Ectodermal cell (in vitro differentiated cells): Measurements from ENCODE around the gene COL18A1.

Experiments used
- H3K27ac ChIP-seq: 2 replicates; pipeline ENCODE4 v1.7.0; 2013; ENCODE audit warnings: mild to moderate bottlenecking, low read depth, low read length; ENCODE audit not compliant: insufficient read depth, poor library complexity, severe bottlenecking
- H3K27me3 ChIP-seq: 2 replicates; pipeline ENCODE4 v1.7.0; 2013; ENCODE audit warnings: mild to moderate bottlenecking, low read length; ENCODE audit not compliant: insufficient read depth, control insufficient read depth, poor library complexity, severe bottlenecking
- H3K36me3 ChIP-seq: one replicate; pipeline ENCODE4 v1.7.0; 2013; ENCODE audit warnings: low read length; ENCODE audit not compliant: control insufficient read depth, insufficient read depth
- H3K4me1 ChIP-seq: one replicate; pipeline ENCODE4 v1.7.0; 2013; ENCODE audit warnings: low read length; ENCODE audit not compliant: control insufficient read depth, insufficient read depth
- H3K4me3 ChIP-seq: 2 replicates; pipeline ENCODE4 v1.7.0; 2013; ENCODE audit warnings: low read depth, low read length, control low read depth; ENCODE audit not compliant: insufficient read depth
- H3K9me3 ChIP-seq: 2 replicates; pipeline ENCODE4 v1.7.0; 2013; ENCODE audit warnings: mild to moderate bottlenecking, low read length, moderate library complexity; ENCODE audit not compliant: control insufficient read depth
- WGBS, 2 experiments: methylation state at CpG; one replicate each; pipeline ENCODE4 v1.1.7; 2013; ENCODE audit warnings: missing lambda C conversion rate in 2 of 2; 5-methylcytosine and 5-hydroxymethylcytosine counted together

COL18A1 gene

DNA sequence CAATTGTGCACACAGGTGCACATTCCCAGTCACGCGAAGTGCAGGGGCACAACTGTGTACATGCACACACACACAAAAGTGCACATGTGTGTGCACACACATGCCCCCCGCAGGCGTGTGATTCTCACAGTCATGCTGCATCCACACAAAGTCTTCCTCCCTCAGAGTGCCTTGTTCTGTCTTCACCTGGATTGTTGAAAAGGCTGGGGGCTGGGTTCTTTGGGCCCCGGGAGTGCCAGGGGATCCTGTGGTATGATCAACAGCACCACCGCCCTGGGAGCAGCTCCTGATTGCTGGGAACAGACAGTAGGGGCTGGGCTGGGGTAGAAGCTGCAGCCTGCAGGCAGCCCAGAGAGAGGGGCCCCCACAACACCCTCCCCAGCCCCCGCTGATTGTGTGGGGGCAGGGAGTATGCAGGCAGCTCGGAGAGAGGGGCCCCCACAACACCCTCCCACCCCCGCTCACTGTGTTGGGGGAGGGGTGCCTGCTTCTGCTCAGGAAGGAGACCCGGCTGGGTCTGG lies 3.4 kb downstream of the COL18A1 start:
- no peaks in the 10 kb centered on the region for H3K36me3 ChIP-seq
- no peak overlapping the region for H3K27ac ChIP-seq
- 60 to 76% methylated on average over 7 to 10 of the region's 10 CpGs for WGBS, 2 experiments
- H3K4me3 ChIP-seq: no peak overlapping the region
- H3K9me3 ChIP-seq: no peaks in the 10 kb centered on the region
- H3K4me1 ChIP-seq: peaks cover 50% of the 10 kb centered on the region
- peaks cover 21% of the 10 kb centered on the region for H3K27me3 ChIP-seq

DNA sequence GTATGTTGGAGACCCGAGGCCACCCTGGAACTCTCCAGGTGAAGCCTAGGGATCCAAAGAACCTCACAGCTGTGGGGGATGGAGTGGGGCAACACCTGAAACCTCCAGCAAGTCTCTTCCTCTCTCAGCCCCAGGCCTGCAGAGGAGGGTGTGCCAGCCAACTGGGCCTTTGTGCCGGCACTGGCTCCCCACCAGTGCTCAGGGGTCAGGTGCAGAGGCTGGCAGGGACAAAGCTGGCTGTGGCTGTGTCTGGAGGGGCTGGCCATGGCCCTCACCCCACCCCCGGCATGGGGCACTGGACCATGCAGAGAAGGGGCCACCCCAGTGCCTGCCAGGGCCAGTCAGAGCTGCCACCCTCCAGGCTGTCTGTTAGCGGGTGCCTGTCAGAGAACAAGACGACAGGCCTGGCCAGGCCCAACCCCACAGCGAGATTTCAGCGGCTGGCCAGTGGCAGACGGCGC lies 3.9 kb downstream of the COL18A1 start:
- Histone ChIP-seq H3K4me3 (no peak overlapping the region), H3K27ac (no peak overlapping the region), H3K36me3 (no peaks in the 10 kb centered on the region), H3K4me1 (peaks cover 55% of the 10 kb centered on the region), H3K27me3 (peaks cover 16% of the 10 kb centered on the region), H3K9me3 (no peaks in the 10 kb centered on the region)
- 72 to 73% methylated on average over 9 of the region's 9 CpGs for WGBS, 2 experiments

DNA sequence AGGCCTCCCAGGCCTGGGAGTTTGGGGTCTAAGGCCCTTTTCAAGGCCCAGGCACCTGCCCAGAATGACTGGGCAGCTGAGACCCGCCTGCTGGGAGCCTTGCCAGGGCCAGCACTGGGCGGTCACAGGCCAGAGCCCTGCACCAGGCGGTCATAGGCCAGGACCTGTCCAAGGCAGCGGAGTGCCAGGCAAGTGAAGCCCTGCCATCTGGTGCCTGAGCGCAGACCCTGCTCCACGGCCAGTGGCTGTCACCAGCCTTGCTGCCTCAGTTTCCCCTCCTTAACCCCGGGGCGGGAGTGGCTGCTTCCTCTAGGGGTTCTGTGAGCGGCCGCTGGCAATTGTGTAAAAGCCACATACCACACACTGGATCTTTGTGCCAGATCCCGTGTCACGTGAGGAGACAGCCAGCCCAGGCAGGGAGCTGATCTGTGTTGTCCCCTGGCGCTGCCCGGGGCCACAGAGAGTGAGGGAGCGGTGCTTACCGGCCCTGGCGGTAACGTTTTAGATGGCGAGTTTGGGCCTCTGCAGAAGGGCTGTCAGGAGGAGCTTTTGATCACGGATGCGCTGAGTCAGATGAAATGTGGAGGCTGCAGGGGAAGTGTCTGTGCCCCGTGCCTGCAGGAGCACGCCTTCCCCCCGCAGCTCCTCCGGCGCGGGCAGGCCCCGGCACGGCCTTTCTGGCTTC lies 4.6 kb downstream of the COL18A1 start:
- Histone ChIP-seq H3K4me1 (peaks cover 63% of the 10 kb centered on the region), H3K9me3 (no peaks in the 10 kb centered on the region), H3K4me3 (no peak overlapping the region), H3K27me3 (peaks cover 8% of the 10 kb centered on the region), H3K36me3 (no peaks in the 10 kb centered on the region), H3K27ac (no peak overlapping the region)
- WGBS, 2 experiments: 92 to 93% methylated on average over 29 of the region's 29 CpGs

DNA sequence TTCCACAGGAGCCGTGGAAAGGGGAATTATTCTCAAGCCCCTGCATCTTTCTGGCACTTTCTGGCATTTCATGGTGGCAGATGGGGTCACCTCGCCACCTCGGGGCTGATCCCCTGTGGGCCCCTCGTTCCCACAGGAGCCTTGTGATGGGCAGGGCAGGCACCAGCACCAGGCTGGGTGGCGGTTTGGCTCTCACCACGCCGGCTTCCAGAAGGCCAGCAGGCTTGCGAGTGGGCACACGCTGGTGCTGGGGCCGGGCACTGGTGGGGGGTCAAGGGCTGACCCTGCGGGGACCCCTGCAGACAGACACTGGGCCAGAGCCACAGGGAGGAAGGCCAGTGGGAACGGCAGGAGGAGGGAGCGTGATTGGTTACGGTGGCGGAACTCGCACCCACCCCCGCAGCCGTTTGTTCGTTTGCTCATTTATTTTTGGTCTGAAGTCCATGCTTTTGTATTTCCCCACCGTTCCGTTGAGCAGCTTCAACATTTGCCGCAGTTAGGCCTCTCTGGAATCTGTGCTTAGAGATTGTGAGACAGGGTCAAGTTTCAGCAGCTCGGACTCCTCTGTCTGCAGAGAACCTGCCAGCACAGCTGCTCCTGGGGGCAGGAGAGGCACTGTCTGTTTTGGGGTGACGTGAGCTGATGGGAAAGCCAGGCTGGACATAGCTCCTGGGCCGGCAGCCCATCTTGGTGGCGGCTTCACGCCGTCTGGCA lies 5.3 kb downstream of the COL18A1 start:
- Histone ChIP-seq H3K4me3 (no peak overlapping the region), H3K27me3 (peaks cover 7% of the 10 kb centered on the region), H3K27ac (no peak overlapping the region), H3K4me1 (peaks cover 67% of the 10 kb centered on the region), H3K9me3 (no peaks in the 10 kb centered on the region), H3K36me3 (no peaks in the 10 kb centered on the region)
- 87 to 89% methylated on average over 28 of the region's 28 CpGs for WGBS, 2 experiments

DNA sequence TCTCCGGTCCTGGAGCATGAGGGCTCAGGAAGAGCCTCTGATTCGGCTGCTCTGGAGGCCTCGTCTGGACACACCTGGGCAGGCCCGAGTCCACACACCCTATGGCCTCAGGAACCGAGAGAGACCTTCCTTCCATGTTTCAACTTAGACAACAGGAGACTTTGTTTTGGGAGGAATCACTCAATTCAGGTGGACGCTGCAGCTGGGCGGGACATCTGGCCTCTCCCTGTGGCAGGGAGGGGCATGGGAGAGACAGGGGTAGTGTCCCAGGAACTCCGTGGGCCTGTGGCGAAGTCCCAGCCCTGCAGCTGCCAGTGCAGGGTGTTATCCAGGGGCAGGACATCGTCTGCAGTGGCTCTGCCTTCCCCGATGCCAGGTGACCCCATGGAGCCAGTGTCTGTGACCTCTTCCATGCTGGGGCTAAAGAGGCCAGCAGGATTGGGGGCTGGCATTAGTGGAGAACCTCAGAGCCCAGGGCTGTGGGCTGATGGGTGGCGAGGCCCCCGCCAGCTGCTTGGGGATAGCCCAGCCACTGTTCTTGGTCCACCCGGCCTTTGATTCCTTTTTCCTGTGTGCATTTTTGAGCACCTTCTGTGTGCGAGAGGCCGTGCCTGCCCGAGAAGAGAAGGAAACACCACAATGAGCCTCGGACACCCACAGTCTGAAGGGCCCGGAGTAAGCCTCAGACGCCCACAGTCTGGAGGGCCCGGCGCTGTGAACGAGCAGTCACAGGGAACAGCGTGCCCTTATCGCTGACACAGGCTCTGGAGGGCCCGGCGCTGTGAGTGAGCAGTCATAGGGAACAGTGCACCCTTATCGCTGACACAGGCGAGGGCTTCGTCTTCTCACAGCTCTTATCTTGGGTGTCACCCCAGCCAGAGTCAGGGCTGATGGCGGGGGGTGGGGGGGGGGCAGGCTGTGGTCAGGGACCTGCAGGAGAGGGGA lies 6.2 kb downstream of the COL18A1 start:
- WGBS, 2 experiments: 91 to 92% methylated on average over 31 of the region's 31 CpGs
- no peak overlapping the region for H3K4me3 ChIP-seq
- no peaks in the 10 kb centered on the region for H3K36me3 ChIP-seq
- H3K4me1 ChIP-seq: peaks cover 70% of the 10 kb centered on the region
- no peaks in the 10 kb centered on the region for H3K9me3 ChIP-seq
- H3K27ac ChIP-seq: no peak overlapping the region
- H3K27me3 ChIP-seq: peaks cover 4% of the 10 kb centered on the region

DNA sequence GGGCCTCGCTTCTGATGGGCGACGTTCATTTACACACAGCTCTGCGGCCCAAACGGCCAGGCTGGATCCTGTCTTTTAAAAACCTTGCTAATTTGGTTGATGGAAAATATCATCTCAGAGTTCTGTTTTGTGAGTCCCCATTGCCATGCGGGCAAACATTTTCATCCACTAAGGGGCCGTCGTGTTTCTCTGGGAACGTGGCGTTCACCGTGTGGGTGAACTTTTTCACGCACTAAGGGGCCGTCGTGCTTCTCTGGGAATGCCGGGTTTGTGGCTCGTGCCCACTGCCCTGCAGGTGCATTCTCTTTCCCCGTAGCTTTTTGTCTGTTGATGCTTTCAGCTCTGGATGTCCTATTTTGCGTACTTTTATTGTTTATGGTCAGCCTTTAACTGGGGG lies 6.8 kb downstream of the COL18A1 start:
- peaks cover 71% of the 10 kb centered on the region for H3K4me1 ChIP-seq
- no peak overlapping the region for H3K27ac ChIP-seq
- H3K36me3 ChIP-seq: no peaks in the 10 kb centered on the region
- no peaks in the 10 kb centered on the region for H3K9me3 ChIP-seq
- H3K27me3 ChIP-seq: no peaks in the 10 kb centered on the region
- no peak overlapping the region for H3K4me3 ChIP-seq
- 95% methylated on average over 18 of the region's 18 CpGs for WGBS, 2 experiments

GRCh38 chr21:45412491-45412890 lies 7.5 kb downstream of the COL18A1 start:
- Histone ChIP-seq H3K36me3 (no peaks in the 10 kb centered on the region), H3K27ac (no peak overlapping the region), H3K9me3 (no peaks in the 10 kb centered on the region), H3K4me3 (no peak overlapping the region), H3K27me3 (no peaks in the 10 kb centered on the region), H3K4me1 (peaks cover 66% of the 10 kb centered on the region)
- WGBS, 2 experiments: 88 to 90% methylated on average over 7 of the region's 7 CpGs

DNA sequence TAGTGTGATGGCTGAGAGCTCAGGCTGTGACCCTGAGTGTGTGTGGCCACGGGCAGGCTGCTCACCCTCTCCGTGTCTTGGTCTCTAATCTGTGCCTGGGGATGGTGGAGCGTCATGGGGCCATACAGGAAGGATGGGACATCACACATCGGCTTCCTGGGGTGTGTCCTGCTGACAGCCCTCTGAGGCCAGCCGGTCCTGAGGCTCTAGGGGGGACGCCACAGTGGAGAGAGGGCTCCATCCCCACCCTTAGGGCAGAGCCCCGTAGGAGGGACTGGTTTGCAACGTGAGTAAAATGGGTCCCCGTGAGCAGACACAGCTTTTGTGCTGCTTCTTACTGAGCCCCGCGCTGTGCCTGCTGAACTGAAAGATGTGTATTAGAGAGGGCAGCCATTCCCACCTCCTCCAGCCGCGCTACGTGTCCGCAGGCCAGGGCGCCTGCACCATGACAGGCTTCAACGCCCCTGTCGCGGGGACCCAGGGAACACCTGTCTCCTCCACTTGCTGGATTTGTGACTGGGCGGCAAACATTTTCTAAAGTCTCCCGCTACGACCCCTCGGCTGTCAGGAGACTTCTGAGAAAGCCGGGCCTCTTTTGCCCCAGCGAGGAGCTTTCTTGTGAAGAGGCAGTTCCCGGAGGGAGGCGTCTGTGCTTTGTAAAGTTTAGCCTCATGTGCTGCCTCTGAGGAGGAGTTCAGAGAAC lies 8.1 kb downstream of the COL18A1 start:
- Histone ChIP-seq H3K36me3 (no peaks in the 10 kb centered on the region), H3K27ac (peak overlapping the region; percentile 60)
- WGBS, 2 experiments: 62% methylated on average over 27 of the region's 27 CpGs

DNA sequence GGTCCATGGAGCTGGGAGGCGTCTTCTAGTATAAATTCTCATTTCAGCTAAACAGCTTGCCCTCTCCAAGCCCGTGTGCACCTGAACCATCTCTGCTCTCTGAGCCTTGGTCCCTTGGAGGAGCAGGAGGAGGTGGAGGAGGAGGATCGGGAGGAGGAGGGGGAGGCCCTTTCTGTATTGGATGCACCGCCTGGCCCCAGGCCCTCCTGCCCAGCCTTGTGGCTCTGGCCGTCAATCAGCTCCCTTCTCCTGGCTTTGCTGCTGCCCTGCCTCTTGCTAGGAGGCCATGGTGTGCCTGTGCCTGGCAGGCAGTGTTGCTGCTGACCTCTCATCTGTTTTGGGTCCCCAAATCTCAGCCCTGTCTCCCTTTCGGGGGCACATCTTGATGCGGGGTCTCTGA lies 9.0 kb downstream of the COL18A1 start:
- Histone ChIP-seq H3K9me3 (no peaks in the 10 kb centered on the region), H3K4me1 (peaks cover 52% of the 10 kb centered on the region), H3K36me3 (no peaks in the 10 kb centered on the region), H3K27ac (no peak overlapping the region), H3K4me3 (no peak overlapping the region), H3K27me3 (no peaks in the 10 kb centered on the region)
- 66 to 72% methylated on average over 7 of the region's 7 CpGs for WGBS, 2 experiments

More for the DNA sequence above, 8.1 kb downstream of the COL18A1 start:
- Histone ChIP-seq H3K4me3 (no peak overlapping the region), H3K9me3 (no peaks in the 10 kb centered on the region), H3K27me3 (no peaks in the 10 kb centered on the region), H3K4me1 (peaks cover 60% of the 10 kb centered on the region)
